GM19395 (cell line): Measurements from ENCODE around the gene FBXL16.

Source experiments
- ATAC-seq: cut with Tn5 transposase; IDR thresholded peaks from one replicate; pipeline ENCODE4 v1.9.1; 2021; ENCODE audit warnings: mild to moderate bottlenecking, moderate library complexity; ENCODE audit not compliant: unreplicated experiment

The FBXL16 gene

DNA sequence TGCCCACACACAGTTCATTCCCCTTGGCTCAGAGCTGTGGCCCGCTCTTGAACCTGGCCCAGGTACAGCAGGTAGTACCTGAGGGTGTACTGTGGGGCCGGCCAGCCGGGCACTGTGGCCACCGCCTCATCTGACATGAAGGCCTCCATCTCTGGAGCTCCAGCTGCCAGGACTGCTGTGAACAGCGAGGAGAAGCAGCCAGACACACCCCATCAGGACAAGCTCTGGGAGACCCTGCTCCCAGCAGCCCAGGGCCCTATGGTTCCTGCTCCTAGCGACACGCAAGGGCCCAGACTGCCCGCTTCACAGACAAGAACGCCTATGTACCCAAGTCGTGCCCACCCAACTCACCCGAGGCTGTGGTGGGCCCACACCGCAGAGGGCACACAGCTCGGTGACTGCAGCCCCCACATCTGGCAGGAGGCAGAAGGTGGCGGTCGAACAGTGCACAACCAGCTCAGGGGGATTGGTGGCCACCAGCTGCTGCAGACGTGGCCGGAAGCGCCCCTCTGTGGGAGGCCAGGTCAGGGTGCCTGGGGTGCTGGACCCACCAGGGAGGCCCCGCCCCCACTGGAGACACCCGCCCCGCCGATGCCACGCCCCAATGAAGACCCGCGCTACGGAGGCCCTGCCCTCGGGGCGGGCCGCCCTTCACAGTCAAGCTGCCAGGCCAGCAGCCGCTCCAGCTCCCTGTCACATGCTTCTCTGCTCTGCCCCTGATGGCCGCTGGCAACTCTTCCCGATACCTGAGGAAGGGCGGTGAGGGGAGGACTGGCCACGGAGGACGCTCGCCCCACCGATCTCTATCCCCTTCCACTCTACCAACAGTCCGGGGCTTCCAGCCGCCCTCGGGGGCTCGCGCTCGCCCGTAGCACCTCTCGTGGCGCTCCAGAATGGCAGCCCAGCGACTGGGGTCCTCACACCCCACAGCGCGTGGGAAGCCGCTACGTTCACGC, 26.5 kb downstream of the FBXL16 start:
- no peak for ATAC-seq

DNA sequence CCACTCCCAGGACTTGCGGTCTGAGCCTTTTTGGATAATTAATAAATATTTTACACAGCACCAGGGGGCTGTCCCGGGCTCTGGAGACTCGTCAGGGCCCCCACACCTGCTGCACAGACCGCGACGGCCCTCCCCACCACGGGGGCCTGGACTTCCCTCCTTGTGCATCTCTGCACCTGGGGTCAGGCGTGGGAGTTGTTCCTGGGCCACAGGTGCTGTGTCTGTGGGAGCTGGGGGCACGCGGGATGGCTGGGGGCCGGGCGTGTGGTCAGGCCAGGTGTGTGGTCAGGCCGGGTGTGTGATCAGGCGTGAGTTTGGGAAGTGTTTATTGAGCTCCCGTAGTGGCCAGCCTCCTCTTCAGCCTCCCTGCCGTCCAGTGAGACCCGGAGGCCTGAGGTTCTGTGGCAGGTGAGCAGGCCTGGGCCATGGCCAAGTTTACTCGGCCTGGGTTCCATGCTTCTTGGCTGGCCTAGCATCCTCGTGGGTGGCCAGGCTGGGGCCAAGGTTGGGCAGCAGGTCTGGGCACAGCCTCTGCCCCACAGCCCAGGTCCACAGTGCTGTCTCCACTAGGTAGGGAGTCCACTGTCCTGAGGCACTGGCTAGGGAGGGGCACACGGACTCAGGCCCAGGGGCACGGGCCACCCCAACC, 27.3 kb downstream of the FBXL16 start:
- ATAC-seq, result no peak

DNA sequence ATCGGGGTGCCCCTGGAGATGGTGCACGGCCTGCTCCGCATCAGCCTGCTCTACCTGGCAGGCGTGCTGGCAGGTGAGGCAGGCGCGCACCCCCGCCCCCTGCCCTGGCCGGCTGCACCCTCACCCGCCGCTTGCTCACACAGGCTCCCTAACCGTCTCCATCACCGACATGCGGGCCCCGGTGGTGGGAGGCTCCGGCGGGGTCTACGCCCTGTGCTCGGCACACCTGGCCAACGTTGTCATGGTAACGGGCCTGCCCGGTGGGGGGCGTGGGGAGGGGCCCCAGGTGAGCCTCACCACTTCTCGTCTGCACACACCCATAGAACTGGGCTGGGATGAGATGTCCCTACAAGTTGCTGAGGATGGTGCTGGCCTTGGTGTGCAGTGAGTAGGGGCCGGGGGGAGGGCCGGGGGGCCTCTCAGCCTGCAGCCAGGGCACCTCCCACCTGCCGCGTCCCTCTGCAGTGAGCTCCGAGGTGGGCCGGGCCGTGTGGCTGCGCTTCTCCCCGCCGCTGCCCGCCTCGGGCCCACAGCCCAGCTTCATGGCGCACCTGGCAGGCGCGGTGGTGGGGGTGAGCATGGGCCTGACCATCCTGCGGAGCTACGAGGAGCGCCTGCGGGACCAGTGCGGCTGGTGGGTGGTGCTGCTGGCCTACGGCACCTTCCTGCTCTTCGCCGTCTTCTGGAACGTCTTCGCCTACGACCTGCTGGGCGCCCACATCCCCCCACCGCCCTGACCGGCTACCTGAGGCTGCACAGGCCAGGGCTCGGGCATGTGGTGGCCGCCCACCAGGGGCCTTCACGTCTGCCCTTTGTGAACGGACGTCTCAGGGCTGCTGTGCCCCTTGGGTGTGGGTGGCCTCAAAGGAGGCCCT, 28.0 kb downstream of the FBXL16 start:
- ATAC-seq, result no peak

DNA sequence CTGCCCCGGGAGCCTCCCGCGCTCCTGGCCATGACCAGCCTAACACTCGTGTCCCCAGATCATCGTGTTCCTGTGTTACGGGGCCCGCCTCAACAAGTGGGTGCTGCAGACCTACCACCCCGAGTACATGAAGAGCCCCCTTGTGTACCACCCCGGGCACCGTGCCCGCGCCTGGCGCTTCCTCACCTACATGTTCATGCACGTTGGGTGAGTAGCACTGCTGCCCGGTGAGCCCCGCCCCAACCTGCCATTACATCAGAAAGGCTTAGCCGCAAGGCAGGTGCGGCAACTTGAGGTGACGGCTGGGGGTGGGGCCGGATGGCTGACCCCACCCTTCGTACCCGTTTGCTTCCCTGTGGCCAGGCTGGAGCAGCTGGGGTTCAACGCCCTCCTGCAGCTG, 28.7 kb downstream of the FBXL16 start:
- no peak for ATAC-seq

DNA sequence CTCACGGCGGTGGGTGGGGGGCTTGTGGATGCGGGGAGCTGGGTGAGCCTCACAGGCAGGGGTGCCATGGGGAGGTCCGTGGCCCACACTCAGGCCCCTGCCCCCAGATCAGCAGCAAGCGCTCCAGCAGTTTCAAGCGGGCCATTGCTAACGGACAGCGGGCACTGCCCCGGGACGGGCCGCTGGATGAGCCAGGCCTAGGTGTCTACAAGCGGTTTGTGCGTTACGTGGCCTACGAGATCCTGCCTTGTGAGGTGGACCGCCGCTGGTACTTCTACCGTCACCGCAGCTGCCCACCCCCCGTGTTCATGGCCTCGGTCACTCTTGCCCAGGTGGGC, 29.1 kb downstream of the FBXL16 start:
- no peak for ATAC-seq

DNA sequence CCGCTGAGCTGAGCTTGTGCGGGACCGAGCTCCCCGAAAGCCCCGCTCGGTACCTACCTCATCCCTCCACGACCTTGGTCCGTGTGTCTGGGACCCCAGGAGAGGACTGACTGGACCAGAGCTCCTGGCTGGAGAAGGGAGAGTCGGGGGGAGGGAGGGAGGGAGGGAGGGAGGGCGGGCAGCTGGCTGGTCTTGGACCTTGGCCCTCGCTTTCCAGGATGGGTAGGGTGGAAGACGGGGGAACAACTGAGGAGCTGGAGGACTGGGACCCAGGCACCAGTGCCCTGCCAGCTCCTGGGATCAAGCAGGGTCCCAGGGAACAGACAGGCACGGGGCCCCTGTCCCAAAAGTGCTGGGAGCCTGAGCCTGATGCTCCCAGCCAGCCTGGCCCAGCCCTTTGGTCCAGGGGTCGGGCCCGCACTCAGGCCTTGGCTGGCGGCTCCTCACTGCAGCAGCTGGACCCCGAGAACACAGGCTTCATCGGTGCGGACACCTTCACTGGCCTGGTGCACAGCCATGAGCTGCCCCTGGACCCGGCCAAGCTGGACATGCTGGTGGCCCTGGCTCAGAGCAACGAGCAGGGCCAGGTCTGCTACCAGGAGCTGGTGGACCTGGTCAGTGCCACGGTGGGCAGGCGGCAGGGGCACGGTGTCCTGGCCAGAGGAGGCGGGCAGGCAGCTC, 29.6 kb downstream of the FBXL16 start:
- ATAC-seq, result no peak

DNA sequence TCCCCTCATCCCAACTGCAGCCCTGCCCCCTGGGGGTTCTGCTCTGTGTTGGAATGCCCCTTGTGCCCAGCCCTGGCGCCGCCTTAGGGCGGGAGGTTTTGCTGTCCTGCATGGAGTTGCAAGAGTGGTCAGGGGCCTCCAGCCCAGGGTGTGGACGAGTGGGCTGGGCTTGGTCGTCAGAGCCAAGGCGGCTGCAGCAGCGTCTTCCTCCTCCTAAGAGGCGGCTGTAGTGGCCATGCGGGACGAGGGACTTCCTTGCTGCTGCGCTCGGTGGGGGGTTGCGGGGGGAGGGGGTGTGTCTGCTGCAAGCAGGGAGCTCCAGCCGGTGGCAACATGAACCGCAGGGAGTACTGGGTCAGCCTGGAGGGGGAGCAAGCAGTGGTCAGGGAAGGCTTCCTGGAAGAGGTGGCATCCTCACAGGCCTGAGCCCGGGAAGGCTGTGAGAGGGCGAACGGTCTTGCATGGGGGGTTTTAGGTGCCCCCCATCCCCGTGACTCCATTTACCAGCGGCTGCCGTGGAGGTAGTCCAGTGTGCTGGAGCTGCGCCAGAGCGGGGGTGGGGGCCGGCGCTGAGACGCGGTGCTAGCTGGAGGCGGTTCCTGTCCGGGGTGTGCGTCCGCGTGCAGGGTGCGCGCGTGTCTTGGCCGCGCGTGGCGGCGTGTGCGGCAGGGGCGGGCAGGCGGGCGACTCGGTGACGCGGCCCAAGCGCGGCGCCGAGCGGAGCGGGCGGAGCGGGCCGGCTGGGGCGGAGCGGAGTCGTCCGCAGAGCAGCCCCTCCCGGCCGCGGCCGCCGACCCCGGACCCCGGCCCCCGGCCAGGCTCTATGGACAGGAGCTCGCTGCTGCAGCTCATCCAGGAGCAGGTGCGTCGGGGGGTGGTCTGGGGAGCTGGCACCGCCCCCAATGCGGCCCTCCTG, 30.4 kb downstream of the FBXL16 start, which contains the start of gene RHBDL1:
TSS of gene RHBDL1 (plus strand) at position 704 of the 916 bp plus-strand sequence. CDS start at position 824, 120 bp downstream.
- ATAC-seq, result no peak

DNA sequence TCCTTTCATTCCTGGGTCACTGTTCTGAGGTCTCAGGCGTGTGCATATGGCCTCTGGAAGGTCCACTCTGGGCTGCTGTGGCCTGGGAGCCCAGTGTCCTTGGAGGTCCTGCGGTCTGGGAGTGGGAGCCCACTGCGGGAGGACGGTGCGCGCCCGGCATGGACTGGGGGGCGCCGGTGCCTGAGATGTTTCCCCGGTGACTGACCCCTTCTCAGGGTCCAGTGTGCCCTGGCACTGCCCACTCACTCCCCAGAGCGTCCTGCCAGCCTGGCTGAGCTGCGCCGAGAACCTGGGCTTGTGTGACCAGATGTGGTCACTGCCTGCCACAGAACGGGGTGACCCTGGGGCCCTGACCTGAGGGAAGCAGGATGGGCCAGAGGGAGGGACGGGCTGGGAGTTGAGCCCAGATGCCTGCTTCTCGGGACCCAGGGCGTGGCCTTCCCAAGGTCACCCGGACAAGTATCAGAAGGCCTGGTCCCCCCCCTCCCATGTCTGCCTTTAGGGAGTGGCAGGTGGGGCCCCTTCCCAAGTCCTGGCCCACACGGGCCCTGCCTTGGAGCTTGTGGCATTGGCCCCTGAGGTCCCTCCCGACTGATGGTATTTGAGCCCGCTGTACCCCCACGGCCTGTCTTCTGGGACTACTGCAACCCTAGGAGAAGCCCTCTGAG, 31.3 kb downstream of the FBXL16 start:
- no peak for ATAC-seq

DNA sequence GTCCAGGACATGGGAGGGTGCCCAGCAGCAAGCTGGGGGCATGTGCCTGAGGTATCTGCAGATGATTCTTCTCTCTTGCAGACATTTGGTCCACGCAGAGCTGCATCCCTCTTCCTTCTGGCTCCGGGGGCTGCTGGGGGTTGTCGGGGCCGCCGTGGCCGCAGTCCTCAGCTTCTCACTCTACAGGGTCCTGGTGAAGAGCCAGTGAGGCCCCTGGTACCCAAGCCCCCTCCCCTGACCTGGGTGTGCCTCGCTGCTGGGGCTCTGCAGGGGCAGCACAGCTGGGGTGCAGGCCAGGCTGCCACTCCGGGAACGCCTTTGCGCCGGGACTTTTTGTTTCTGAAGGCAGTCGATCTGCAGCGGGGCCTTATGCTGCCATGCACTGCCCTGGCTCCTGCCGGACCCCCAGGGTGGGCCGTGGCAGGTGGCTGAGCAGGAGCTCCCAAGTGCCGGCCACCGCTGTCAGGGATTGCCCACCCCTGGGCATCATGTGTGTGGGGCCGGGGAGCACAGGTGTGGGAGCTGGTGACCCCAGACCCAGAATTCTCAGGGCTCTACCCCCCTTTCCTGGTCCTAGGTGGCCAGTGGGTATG, 32.1 kb downstream of the FBXL16 start:
- no peak for ATAC-seq

DNA sequence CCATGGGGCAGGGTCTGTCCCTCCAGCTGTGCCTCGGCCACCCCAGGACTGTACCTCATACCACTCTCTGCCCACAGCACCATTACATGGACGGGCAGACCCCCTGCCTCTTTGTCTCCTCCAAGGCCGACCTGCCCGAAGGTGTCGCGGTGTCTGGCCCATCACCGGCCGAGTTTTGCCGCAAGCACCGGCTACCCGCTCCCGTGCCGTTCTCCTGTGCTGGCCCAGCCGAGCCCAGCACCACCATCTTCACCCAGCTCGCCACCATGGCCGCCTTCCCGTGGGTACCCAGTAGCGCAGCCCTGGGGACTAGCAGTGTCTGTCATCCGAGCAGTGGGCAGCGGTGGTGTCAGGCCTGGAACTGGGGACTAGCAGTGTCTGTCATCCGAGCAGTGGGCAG, 32.8 kb downstream of the FBXL16 start:
- ATAC-seq, result no peak

DNA sequence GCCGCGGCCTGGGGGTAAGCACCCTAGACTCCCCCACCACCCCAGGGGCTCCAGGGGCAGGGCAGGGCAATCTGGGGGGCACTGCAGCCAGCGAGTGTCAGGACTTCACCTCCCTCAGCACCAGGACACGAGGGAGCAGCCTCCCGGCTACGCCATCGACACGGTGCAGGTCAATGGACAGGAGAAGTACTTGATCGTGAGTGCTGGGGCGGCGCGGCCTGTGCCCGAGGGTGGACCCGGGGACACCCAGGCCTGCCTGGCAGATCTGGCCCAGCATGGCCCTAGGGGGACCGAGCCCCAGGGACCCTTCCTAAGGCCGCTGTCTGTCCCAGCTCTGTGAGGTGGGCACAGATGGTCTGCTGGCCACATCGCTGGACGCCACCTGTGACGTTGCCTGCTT, 33.2 kb downstream of the FBXL16 start:
- no peak for ATAC-seq

DNA sequence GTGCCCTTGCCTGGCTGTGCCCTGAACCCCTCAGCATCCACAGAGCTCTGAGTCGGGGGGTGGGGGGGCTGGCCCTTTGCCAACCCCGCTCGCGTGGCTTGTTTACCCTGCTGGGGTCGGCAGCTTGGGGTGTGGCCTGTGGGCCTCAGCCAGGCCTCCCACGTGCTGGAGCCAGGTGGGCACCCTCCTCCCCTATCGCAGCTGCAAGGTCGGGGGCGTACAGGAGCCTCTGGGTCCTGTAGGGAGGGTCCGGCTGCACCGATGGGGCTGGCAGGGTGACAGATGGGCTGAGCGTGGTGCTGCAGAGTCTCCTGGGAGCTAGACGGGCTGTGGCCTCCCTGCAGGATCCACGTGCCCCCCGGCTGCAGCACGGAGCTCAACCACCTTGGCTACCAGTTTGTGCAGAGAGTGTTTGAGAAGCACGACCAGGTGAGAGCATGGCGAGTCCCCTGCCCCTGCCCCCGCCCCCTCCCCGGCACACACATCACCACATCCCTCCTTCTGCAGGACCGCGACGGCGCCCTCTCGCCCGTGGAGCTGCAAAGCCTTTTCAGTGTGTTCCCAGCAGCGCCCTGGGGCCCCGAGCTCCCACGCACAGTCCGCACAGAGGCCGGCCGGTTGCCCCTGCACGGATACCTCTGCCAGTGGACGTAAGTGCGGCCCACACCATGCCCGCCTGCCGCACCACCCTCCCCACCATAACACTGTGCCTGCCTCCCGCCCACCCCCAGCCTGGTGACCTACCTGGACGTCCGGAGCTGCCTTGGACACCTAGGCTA, 34.1 kb downstream of the FBXL16 start:
- ATAC-seq, result no peak

DNA sequence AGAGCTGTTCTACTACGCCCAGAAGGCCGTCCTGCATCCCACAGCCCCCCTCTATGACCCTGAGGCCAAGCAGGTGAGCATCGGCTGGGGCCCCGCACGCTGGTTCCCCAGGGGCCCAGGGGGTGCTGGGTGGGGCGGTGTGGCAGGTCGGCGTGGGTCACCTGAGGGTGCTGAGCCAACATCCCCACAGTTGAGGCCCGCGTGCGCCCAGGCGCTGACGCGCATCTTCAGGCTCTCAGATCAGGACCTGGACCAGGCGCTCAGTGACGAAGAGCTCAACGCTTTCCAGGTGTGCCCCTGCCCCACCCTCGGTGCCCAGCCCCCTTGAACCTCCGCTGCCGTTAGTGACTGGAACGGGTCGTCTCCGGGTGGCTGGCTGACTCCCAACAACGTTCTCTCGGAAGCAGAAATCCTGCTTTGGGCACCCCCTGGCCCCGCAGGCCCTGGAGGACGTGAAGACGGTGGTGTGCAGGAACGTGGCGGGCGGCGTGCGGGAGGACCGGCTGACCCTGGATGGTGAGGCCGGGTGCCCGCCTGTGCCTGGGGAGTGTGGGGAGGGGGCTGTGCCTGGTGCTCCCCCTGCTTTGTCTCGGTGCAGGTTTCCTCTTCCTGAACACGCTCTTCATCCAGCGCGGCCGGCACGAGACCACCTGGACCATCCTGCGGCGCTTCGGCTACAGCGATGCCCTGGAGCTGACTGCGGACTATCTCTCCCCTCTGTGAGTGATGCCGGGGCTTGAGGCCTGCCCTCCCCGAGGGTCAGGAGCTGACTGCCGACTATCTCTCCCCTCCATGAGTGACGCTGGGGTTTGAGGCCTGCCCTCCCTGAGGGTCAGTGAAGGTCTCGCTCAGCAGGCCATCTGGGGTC, 34.9 kb downstream of the FBXL16 start:
- no peak for ATAC-seq

DNA sequence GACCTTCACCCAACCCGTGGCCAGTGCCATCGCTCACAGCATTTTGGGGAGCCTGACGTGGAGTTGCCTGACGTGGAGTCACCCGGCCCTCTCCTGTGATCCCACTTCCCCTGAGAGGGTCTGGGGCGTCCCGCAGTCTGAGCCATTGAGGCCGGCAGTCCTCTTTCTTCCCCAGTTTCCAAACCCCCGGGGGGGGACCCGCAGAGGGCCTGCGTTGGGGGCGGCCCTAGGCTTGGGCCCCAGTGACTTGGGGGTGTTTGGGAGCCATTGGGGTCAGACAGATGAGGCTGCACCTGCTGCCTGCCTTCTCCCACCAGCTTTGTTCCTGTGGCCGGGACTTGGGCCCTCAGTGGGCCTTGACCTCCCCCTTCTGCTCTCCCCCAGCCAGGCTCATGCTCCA, 35.9 kb downstream of the FBXL16 start:
- no peak for ATAC-seq

DNA sequence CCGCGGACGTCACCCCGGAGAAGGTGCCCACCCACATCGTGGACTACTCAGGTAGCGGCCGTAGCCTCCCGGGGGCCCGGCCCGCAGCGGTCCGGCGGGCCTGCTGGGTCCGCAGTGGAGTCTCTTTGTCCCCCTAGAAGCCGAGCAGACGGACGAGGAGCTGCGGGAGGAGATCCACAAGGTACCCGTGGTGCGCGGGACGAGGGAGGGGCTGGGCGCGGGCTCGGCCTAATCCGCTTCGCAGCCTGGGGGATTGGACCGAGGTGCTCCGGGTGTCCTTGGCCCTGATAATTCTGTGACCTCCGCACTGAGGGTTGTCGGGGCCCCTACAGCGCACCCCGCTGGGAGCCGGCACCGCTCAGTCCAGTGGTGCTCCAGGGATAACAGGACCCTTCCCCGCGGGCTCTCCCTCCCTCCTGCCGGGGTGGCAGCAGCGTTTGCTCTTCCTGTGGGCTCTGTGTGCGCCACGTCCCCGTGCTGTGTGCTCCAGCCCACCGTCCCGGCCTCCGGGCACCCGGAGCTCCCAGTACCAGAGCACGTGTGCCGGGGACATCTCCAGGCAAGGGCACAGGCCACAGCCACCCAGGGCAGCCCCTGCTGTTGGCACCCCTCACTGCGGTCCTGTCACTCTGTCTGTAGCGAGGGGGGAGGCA, 37.0 kb downstream of the FBXL16 start:
- ATAC-seq, result peak; percentile 3

DNA sequence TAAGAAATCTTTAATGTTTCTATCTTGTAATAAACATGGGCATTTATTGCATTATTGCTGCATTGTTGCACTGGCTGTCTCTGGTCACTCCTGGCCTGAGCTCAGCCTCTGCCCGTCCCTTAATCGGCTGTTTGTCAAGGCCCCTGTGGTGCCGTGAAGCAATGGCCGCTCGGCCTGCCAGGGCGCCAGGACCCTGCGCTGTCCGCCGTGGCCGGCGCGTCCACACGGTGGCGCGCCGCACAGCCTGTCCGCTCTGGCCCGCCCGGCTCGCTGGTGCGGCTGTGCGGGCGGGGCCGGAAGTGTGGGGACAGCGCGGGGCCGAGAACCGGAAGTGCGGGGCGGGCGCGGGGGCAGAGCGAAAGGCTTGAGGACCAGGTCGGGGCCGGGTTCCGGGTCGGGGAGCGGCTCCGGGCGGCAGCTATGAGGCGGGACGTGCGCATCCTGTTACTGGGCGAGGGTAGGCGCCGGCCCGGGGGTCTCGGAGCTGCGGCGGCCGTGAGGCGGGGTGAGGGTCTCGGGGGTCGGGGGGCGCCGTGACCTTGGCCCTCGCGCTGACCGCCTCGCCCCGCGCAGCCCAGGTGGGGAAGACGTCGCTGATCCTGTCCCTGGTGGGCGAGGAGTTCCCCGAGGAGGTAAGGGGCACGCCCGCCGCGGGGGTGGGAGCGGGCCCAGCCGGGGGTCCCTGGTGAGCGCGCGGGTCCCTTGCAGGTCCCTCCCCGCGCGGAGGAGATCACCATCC, 37.7 kb downstream of the FBXL16 start, which contains the start of gene RHOT2:
TSS of gene RHOT2 (plus strand) at position 353 of the 739 bp plus-strand sequence. CDS start at position 421, 68 bp downstream.
- ATAC-seq, result peak; percentile 65
